Measurements from ENCODE around the gene TICAM1. TPM values are rescaled to one million over a fixed set of nuclear protein-coding genes. Genes with fewer than 3 reads are reported as not detected.

The TICAM1 gene
- total and polyA plus RNA-seq, 2 of the 13 experiments (the other 11 are each of a cell fraction or from before 2014, with no cell fraction given): 0.33 to 0.95 TPM

DNA sequence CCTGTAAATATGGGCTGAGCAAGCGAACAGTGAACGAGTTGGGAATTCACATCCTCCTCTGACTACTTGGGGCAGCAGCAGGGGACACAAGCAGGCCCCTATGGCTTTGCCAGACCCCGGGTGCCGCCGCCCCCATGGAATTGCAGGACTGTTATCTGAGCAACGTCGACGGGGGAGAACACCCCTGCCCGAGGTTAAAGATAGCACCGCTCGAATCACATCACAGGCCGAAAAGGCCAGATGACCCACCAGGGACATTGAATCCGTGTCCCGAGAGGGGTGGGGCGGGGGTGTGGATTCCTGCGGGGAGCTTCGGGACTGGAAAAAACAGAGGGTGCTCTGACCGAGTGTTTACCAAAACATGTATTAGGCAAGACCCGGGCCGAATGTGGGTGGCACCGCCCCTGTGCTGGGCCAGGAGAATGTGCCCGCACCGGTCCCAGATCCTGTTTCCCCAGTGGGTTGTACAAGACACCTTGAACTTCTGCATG is 30.9 kb downstream of the TICAM1 start (continued):
- TF ChIP-seq PHF8 (CRISPR knock-in tag; IDR thresholded peaks at IDR 0.05) (no peak), PRPF4 (IDR thresholded peaks at IDR 0.05; ENCODE audit: low read depth, low read length, poor library complexity, severe bottlenecking) (no peak), ZNF362 (CRISPR knock-in tag; IDR thresholded peaks at IDR 0.05; ENCODE audit: borderline replicate concordance) (no peak), IKZF4 (CRISPR knock-in tag; IDR thresholded peaks at IDR 0.05; ENCODE audit: borderline replicate concordance, low read depth, not compliant biosample characterization) (no peak), HOXA5 (CRISPR knock-in tag; IDR thresholded peaks at IDR 0.05) (no peak), NFRKB (IDR thresholded peaks at IDR 0.05) (no peak), ZFP36 (IDR thresholded peaks at IDR 0.05; ENCODE audit: borderline replicate concordance, low read depth, low read length, partially characterized antibody) (no peak), CEBPG (CRISPR knock-in tag; IDR thresholded peaks at IDR 0.05) (0 out of 2 replicates have a peak, but pooled peaks have one; percentile 32), ETV5 (CRISPR knock-in tag; IDR thresholded peaks at IDR 0.05; ENCODE audit: borderline replicate concordance) (no peak), FOXK2 (IDR thresholded peaks at IDR 0.05) (no peak), TARDBP (CRISPR knock-in tag; IDR thresholded peaks at IDR 0.05) (no peak), NR2F6 (IDR thresholded peaks at IDR 0.05) (no peak), NR2F6 (CRISPR knock-in tag; IDR thresholded peaks at IDR 0.05) (no peak), CENPT (CRISPR knock-in tag; IDR thresholded peaks at IDR 0.05; ENCODE audit: low read depth) (no peak), KDM2A (CRISPR knock-in tag; IDR thresholded peaks at IDR 0.05; ENCODE audit: borderline replicate concordance, low read depth) (peak; percentile 17; the same call in 1 of the 2 replicates), SIN3A (IDR thresholded peaks at IDR 0.05; ENCODE audit: borderline replicate concordance, low read depth, low read length) (no peak), NFE2 (CRISPR knock-in tag; IDR thresholded peaks at IDR 0.05) (no peak), TCF12 (IDR thresholded peaks at IDR 0.05) (no peak), TCF12 (CRISPR knock-in tag; IDR thresholded peaks at IDR 0.05) (no peak), PRDM4 (CRISPR knock-in tag; IDR thresholded peaks at IDR 0.05; ENCODE audit: borderline replicate concordance) (no peak)
- TF ChIP-seq, protein P1, sequence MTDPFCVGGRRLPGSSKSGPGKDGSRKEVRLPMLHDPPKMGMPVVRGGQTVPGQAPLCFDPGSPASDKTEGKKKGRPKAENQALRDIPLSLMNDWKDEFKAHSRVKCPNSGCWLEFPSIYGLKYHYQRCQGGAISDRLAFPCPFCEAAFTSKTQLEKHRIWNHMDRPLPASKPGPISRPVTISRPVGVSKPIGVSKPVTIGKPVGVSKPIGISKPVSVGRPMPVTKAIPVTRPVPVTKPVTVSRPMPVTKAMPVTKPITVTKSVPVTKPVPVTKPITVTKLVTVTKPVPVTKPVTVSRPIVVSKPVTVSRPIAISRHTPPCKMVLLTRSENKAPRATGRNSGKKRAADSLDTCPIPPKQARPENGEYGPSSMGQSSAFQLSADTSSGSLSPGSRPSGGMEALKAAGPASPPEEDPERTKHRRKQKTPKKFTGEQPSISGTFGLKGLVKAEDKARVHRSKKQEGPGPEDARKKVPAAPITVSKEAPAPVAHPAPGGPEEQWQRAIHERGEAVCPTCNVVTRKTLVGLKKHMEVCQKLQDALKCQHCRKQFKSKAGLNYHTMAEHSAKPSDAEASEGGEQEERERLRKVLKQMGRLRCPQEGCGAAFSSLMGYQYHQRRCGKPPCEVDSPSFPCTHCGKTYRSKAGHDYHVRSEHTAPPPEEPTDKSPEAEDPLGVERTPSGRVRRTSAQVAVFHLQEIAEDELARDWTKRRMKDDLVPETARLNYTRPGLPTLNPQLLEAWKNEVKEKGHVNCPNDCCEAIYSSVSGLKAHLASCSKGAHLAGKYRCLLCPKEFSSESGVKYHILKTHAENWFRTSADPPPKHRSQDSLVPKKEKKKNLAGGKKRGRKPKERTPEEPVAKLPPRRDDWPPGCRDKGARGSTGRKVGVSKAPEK (CRISPR knock-in tag; IDR thresholded peaks at IDR 0.05; ENCODE audit: borderline replicate concordance): no peak
- TF ChIP-seq, protein P2, sequence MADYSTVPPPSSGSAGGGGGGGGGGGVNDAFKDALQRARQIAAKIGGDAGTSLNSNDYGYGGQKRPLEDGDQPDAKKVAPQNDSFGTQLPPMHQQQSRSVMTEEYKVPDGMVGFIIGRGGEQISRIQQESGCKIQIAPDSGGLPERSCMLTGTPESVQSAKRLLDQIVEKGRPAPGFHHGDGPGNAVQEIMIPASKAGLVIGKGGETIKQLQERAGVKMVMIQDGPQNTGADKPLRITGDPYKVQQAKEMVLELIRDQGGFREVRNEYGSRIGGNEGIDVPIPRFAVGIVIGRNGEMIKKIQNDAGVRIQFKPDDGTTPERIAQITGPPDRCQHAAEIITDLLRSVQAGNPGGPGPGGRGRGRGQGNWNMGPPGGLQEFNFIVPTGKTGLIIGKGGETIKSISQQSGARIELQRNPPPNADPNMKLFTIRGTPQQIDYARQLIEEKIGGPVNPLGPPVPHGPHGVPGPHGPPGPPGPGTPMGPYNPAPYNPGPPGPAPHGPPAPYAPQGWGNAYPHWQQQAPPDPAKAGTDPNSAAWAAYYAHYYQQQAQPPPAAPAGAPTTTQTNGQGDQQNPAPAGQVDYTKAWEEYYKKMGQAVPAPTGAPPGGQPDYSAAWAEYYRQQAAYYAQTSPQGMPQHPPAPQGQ (CRISPR knock-in tag; IDR thresholded peaks at IDR 0.05; ENCODE audit: borderline replicate concordance): no peak

Measured in HepG2 (cell line).